Common myeloid progenitor, CD34-positive (primary cell): ENCODE results near the gene GNB1L.

Experiments used
- CTCF ChIA-PET: fragments of 350-600 bp; sonication (Branson Sonifier 250); formaldehyde crosslinking; loops from one replicate; lab custom pipeline; 2021; ENCODE audit warnings: antibody characterized with exemption; lab: Charles Lee
- POLR2A ChIA-PET: fragments of 350-600 bp; sonication (Branson Sonifier 250); formaldehyde crosslinking; loops from one replicate; lab custom pipeline; 2021; ENCODE audit warnings: antibody characterized with exemption; lab: Charles Lee
- DNase-seq, 3 donors: peaks; one replicate each; pipeline versions ENCODE4 v3.0.0 to v3.0.0-alpha.2; 2013
- H3K27ac ChIP-seq, 2 experiments: 1 replicate in 1 of 2; 2 replicates in 1 of 2; pipeline ENCODE4 v1.7.0; 2013; ENCODE audit warnings: inconsistent platforms in 2 of 2, low read length in 2 of 2, mild to moderate bottlenecking in 2 of 2, low read depth in 1 of 2, moderate library complexity in 1 of 2; ENCODE audit not compliant: severe bottlenecking in 2 of 2, insufficient read depth in 1 of 2, poor library complexity in 1 of 2
- H3K27me3 ChIP-seq, 5 experiments: replicated peaks in 2 of 5; 1 replicate in 3 of 5; 2 replicates in 2 of 5; pipeline versions ENCODE4 v1.6.1 to v1.7.0; 2013; ENCODE audit warnings: low read length in 4 of 5, mild to moderate bottlenecking in 2 of 5, moderate library complexity in 2 of 5, inconsistent platforms in 1 of 5; ENCODE audit not compliant: insufficient read depth in 5 of 5, control insufficient read depth in 4 of 5
- H3K36me3 ChIP-seq, 4 experiments: 1 replicate in 2 of 4; 2 replicates in 2 of 4; pipeline versions ENCODE4 v1.6.1 to v1.7.0; 2013; ENCODE audit warnings: low read length in 3 of 4, control low read depth in 1 of 4, mild to moderate bottlenecking in 1 of 4; ENCODE audit not compliant: control insufficient read depth in 4 of 4, insufficient read depth in 4 of 4
- H3K4me1 ChIP-seq, 4 experiments: 1 replicate in 3 of 4; 2 replicates in 1 of 4; pipeline versions ENCODE4 v1.6.1 to v1.7.1; 2013; ENCODE audit warnings: low read length in 3 of 4, mild to moderate bottlenecking in 3 of 4, control low read depth in 1 of 4, inconsistent platforms in 1 of 4, moderate library complexity in 1 of 4; ENCODE audit not compliant: control insufficient read depth in 4 of 4, insufficient read depth in 4 of 4; ENCODE audit errors: control extremely low read depth in 1 of 4
- H3K4me3 ChIP-seq, 7 experiments: 1 replicate in 4 of 7; 2 replicates in 3 of 7; pipeline versions ENCODE4 v1.5.1 to v1.7.0; 2013; ENCODE audit warnings: mild to moderate bottlenecking in 7 of 7, low read length in 6 of 7, moderate library complexity in 6 of 7, inconsistent platforms in 2 of 7, low read depth in 2 of 7, control low read depth in 1 of 7; ENCODE audit not compliant: insufficient read depth in 4 of 7, control insufficient read depth in 1 of 7; ENCODE audit errors: extremely low read depth in 1 of 7
- H3K9me3 ChIP-seq, 5 experiments: 1 replicate in 4 of 5; 2 replicates in 1 of 5; pipeline versions ENCODE4 v1.6.1 to v1.7.1; 2013; ENCODE audit warnings: low read length in 4 of 5, mild to moderate bottlenecking in 2 of 5, inconsistent platforms in 1 of 5, low read depth in 1 of 5, moderate library complexity in 1 of 5; ENCODE audit not compliant: control insufficient read depth in 4 of 5, insufficient read depth in 2 of 5; ENCODE audit errors: control extremely low read depth in 1 of 5
- WGBS: methylation state at CpG from one replicate; pipeline ENCODE4 v1.1.5; 2013; ENCODE audit not compliant: insufficient coverage; 5-methylcytosine and 5-hydroxymethylcytosine counted together

The GNB1L gene

GRCh38 chr22:19788661-19789225 lies 65.9 kb downstream of the GNB1L start:
- CTCF ChIA-PET = interaction anchor here (0.8 to 1.2 kb wide), 3 partner anchors 9 to 18 kb away, joined by 3 to 4 read pairs (median 3); no protein-coding TSS in a partner anchor
- no peak overlapping the region for H3K4me3 ChIP-seq
- POLR2A ChIA-PET = no interaction called here
- no peaks in the 10 kb centered on the region for H3K27me3 ChIP-seq
- WGBS = 98% methylated on average over 24 of the region's 34 CpGs
- H3K36me3 ChIP-seq = peaks cover 0 to 14% (median 7%) of the 10 kb centered on the region in 4 experiments
- DNase-seq = no peak
- no peak overlapping the region for H3K27ac ChIP-seq
- peaks cover 1 to 17% (median 8%) of the 10 kb centered on the region in 5 experiments for H3K9me3 ChIP-seq
- H3K4me1 ChIP-seq = no peaks in the 10 kb centered on the region

GRCh38 chr22:19787849-19788141 lies 66.9 kb downstream of the GNB1L start:
- Histone ChIP-seq H3K27me3 (no peaks in the 10 kb centered on the region), H3K4me3 (no peak overlapping the region), H3K4me1 (no peaks in the 10 kb centered on the region), H3K9me3 (peaks cover 0 to 14% (median 8%) of the 10 kb centered on the region in 5 experiments), H3K36me3 (peaks cover 0 to 14% (median 7%) of the 10 kb centered on the region in 4 experiments), H3K27ac (no peak overlapping the region)
- ChIA-PET POLR2A (interaction anchor here (0.5 kb wide), 1 partner anchor 598 kb away, joined by 3 read pairs; no protein-coding TSS in a partner anchor), CTCF (interaction anchor here (0.8 to 2.3 kb wide), 3 partner anchors 8 to 15 kb away, joined by 3 to 6 read pairs (median 4); no protein-coding TSS in a partner anchor)
- no peak for DNase-seq
- WGBS = 97% methylated on average over 7 of the region's 9 CpGs

- no peaks in the 10 kb centered on the region for H3K27me3 ChIP-seq
- H3K4me1 ChIP-seq = no peaks in the 10 kb centered on the region
- no peak for DNase-seq
- peaks cover 0 to 11% (median 8%) of the 10 kb centered on the region in 5 experiments for H3K9me3 ChIP-seq
- CTCF ChIA-PET = interaction anchor here (2.3 kb wide), 1 partner anchor 15 kb away, joined by 6 read pairs; no protein-coding TSS in a partner anchor
- peaks cover 0 to 14% (median 6%) of the 10 kb centered on the region in 4 experiments for H3K36me3 ChIP-seq
- no peak overlapping the region for H3K27ac ChIP-seq
- H3K4me3 ChIP-seq = no peak overlapping the region
- 96% methylated on average over 26 of the region's 28 CpGs for WGBS
- POLR2A ChIA-PET = interaction anchor here (0.5 kb wide), 1 partner anchor 598 kb away, joined by 3 read pairs; no protein-coding TSS in a partner anchor
Measured at GRCh38 chr22:19786959-19787848, 67.5 kb downstream of the GNB1L start.

GRCh38 chr22:19786264-19786585 lies 68.4 kb downstream of the GNB1L start:
- H3K27ac ChIP-seq = no peak overlapping the region
- ChIA-PET CTCF (interaction anchor here (1.1 to 2.3 kb wide), 2 partner anchors 13 to 16 kb away, joined by 3 to 6 read pairs; no protein-coding TSS in a partner anchor), POLR2A (no interaction called here)
- no peaks in the 10 kb centered on the region for H3K27me3 ChIP-seq
- H3K9me3 ChIP-seq = peaks cover 0 to 1% (median 0%) of the 10 kb centered on the region in 5 experiments
- no peaks in the 10 kb centered on the region for H3K4me1 ChIP-seq
- peaks cover 0 to 8% (median 1%) of the 10 kb centered on the region in 4 experiments for H3K36me3 ChIP-seq
- no peak for DNase-seq
- WGBS = 93% methylated on average over 6 of the region's 6 CpGs
- H3K4me3 ChIP-seq = no peak overlapping the region

- Histone ChIP-seq H3K4me3 (no peak overlapping the region), H3K4me1 (no peaks in the 10 kb centered on the region), H3K36me3 (peaks cover 0 to 8% (median 1%) of the 10 kb centered on the region in 4 experiments), H3K27ac (no peak overlapping the region), H3K27me3 (no peaks in the 10 kb centered on the region), H3K9me3 (no peaks in the 10 kb centered on the region)
- CTCF ChIA-PET = interaction anchor here (1.1 to 2.3 kb wide), 3 partner anchors 12 to 55 kb away, joined by 3 to 6 read pairs (median 3); no protein-coding TSS in a partner anchor
- WGBS = 95% methylated on average over 18 of the region's 22 CpGs
- POLR2A ChIA-PET = no interaction called here
- DNase-seq = no peak
Measured at GRCh38 chr22:19785461-19786263, 69.0 kb downstream of the GNB1L start.

GRCh38 chr22:19784384-19785175 lies 70.1 kb downstream of the GNB1L start:
- 97% methylated on average over 32 of the region's 33 CpGs for WGBS
- ChIA-PET POLR2A (no interaction called here), CTCF (interaction anchor here (0.7 to 1.3 kb wide), 3 partner anchors 8 to 54 kb away, joined by 3 read pairs; no protein-coding TSS in a partner anchor)
- Histone ChIP-seq H3K36me3 (peaks cover 0 to 8% (median 0%) of the 10 kb centered on the region in 4 experiments), H3K27ac (no peak overlapping the region), H3K4me3 (no peak overlapping the region), H3K27me3 (no peaks in the 10 kb centered on the region), H3K4me1 (peaks cover 0 to 5% (median 2%) of the 10 kb centered on the region in 4 experiments), H3K9me3 (no peaks in the 10 kb centered on the region)
- DNase-seq = no peak
